ENCODE data around the gene KAT2A.
"Not testable (repeated sequence)": the region's sequence is repeated elsewhere in the genome, so short reads cannot be mapped to it uniquely, and the experiment has no call there.

KAT2A gene

GRCh38 chr17:42120770-42121769 lies at the start of gene KAT2A:
KAT2A (minus strand) TSS chr17:42121367; CDS start chr17:42121304, 63 bp downstream.
- peak; percentile 84 for DNase-seq (ENCODE audit: low read depth)

DNA sequence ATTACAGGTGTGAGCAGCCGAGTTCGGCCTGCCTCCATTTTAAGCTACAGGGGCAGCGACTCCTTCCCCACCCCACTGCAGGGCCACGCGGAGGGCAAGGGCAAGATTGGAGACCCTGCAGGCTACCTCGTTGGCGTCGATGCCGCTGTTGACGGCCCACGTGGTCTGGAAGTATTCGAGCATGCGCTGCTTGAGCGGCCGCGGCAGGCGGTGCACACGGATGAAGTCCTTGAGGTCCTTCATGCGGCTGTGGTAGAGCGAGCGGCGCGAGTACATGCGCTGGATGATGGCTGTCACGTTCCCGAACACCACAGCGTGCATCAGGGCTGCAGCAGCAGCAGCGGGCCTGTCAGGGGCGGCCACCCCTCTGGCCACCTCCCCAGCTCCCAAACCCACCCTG lies 48.2 kb upstream of the KAT2A start:
- DNase-seq (ENCODE audit: low read depth): no peak

DNA sequence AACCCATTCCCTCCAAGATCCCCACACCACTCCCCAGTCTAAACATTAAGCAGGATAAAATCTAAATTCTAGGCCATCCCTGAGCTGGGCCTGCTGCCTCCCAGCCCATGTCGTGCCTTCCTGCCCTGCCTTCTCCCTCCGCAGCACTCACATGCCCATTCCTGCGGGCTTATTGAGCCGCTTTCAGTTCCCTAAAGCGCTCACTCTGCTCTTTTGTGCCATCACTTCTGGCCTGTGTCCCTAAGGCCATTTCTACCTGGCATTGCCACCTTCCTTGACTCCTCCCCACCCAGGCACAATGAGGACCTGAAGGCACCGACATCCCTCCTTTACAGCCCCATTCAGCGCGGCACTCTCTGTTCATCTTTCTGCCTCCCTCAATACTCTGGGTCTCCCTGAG lies 46.6 kb upstream of the KAT2A start:
- no peak for DNase-seq (ENCODE audit: low read depth)

GRCh38 chr17:42166196-42166763 lies 45.1 kb upstream of the KAT2A start:
- DNase-seq (ENCODE audit: low read depth): no peak

GRCh38 chr17:42165751-42166150 lies 44.6 kb upstream of the KAT2A start:
- DNase-seq (ENCODE audit: low read depth): no peak

- DNase-seq (ENCODE audit: low read depth): no peak
Measured at GRCh38 chr17:42163696-42164407, 42.7 kb upstream of the KAT2A start.

- DNase-seq (ENCODE audit: low read depth): no peak
Measured at GRCh38 chr17:42163113-42163512, 41.9 kb upstream of the KAT2A start.

DNA sequence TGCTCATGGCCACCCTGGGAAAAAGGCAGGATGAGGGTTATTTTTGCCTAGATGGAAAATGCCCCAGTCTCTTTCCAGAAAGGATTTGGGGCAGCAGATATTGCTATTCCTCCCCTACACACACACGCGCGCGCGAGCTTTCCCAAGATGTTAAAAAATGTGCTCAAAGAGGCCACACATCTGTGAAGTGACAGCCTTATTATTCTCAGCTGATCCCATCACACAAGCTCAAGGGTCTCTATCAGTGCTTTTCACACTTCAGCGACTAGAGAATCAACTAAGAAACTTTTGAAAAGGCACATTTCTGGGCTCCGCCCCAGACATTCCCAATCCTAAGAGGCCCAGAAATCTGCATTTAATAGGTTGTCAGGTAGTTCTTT lies 39.4 kb upstream of the KAT2A start:
- DNase-seq (ENCODE audit: low read depth): no peak

- DNase-seq (ENCODE audit: low read depth): no peak
Measured at GRCh38 chr17:42159796-42160530, 38.8 kb upstream of the KAT2A start.

- peak; percentile 33 for DNase-seq (ENCODE audit: low read depth)
Measured at GRCh38 chr17:42155614-42156045, 34.5 kb upstream of the KAT2A start.

- DNase-seq (ENCODE audit: low read depth): peak; percentile 54
Measured at GRCh38 chr17:42153919-42154742, 33.0 kb upstream of the KAT2A start.

GRCh38 chr17:42146911-42147607 lies 25.9 kb upstream of the KAT2A start:
- no peak for DNase-seq (ENCODE audit: low read depth)

GRCh38 chr17:42143138-42143537 lies 22.0 kb upstream of the KAT2A start:
- DNase-seq (ENCODE audit: low read depth): peak; percentile 16

DNA sequence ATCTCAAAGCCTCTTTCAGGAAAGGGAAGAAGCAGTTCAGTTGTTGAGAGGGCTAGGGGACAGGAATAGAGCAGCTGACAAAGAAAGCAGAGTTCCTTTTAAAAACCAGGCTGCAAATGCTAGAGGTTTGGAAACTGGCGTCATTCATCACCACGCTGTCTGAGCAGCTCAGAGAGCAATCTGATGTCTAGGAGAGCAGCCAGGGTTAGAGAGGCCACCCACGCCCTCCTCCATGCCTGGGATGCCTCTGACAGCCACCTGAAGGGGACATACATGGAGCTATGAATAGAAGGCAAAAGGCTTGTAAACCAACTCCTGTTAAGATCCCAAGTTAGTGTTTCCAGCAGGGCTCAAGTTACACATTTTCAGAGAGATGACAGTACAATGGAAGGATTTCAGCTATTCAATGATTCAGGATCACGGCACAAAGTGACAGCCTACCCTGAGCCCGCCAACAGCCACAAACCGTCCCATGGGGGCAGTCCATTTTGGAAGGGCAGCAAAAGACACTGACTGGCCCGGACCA lies 21.3 kb upstream of the KAT2A start:
- DNase-seq (ENCODE audit: low read depth): peak; percentile 97

DNA sequence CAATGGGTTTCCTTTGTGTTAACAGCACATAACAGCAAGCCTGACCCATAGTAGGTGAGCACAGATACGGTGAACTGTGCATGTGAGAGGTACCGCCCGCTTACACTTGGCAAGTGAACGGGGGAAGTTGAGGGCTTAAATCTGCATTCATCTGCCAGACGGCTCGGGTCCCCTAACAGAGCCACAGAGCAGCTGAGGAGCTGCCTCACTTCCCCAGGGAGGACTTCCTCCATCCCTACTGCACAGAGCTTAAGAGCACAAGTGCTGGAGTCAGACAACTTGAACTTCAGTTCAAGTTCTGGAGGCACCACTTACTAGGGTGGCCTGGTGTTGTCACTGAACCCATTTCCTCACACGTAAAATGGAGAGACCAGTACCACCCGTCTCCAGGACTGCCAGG lies 20.2 kb upstream of the KAT2A start:
- no peak for DNase-seq (ENCODE audit: low read depth)

- DNase-seq (ENCODE audit: low read depth): not testable (repeated sequence)
Measured at GRCh38 chr17:42140690-42141089, 19.5 kb upstream of the KAT2A start.

DNA sequence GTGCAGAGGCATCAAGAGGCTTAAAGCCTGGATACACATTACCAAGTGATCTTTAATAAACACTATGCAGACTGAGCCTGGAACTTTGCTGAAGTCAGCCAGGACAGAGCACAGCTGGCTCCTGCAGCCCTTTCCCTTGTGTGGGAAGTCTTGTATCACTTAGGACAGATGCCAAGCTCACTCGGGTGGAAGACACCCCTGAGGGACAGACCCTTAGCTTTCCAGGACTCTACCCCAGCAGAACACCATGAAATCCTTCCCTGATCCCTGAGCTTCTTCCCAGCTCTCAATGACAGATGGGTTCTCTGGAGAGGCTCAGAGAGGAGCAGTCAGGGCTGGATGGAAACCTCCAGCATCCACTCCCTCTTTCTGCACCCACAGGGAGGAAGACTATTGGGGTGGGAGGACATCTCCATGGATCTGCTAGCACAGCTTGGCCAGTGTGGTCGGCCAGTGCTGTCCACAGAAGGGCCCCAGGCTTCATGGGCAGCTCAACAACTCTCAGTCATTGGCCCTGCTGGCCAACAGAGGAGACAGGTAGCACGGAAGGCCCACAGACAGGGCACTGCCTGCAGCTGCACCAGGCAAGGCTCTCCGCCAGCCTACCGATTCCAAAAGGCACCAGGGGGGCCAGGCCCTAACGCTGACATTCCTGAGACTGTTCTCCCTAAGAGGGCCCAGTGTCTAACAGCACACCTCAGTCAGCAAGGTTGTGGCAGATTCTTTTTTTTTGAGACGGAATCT lies 17.8 kb upstream of the KAT2A start:
- no peak for DNase-seq (ENCODE audit: low read depth)

DNA sequence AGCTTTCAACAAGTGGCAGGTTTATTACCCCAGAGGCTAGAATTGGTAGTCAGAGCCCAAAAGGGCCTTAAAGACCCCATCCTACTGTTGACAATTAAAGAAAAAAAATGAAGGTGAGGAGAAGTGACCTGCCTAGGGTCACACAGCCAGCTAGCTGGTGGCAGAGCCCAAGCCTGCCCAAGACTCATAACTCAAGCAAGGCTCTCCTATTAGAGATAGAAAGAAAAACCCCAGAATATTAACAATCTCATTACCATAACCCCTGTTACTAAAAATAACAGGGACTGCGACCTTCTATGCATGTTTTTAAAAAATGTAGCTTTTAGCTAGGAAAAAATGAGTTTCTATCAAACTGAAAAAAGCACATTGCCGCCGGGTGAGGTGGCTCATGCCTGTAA lies 15.5 kb upstream of the KAT2A start:
- DNase-seq (ENCODE audit: low read depth): no peak
